SK-N-SH treated with all-trans-retinoic acid at 6 μM for 48 hours (cell line): Measurements from ENCODE around the gene POLG2.

Experiments used
- ATAC-seq: fragments of 200-7000 bp; cut with Tn5 transposase; 3 replicates; pipeline ENCODE4 v1.9.1; 2020; ENCODE audit warnings: mild to moderate bottlenecking, moderate library complexity
- ARNTL ChIP-seq: fragments of 450-650 bp; formaldehyde crosslinking; IDR thresholded peaks from 2 replicates; pipeline ENCODE4 v1.5.0; 2020; ENCODE audit warnings: low read depth, mild to moderate bottlenecking, moderate library complexity, borderline replicate concordance
- BACH2 ChIP-seq: fragments of 250-450 bp; sonication (Bioruptor Pico); IDR thresholded peaks from 2 replicates; pipeline ENCODE4 v1.9.0; 2021; ENCODE audit warnings: mild to moderate bottlenecking, borderline replicate concordance
- CREB5 ChIP-seq: fragments of 250-450 bp; sonication (Bioruptor Pico); IDR thresholded peaks from 2 replicates; pipeline ENCODE4 v1.5.1; 2020; ENCODE audit warnings: low read depth, mild to moderate bottlenecking, moderate library complexity
- CSDC2 ChIP-seq: fragments of 250-450 bp; sonication (Bioruptor Pico); IDR thresholded peaks from 2 replicates; pipeline ENCODE4 v1.5.0; 2020; ENCODE audit warnings: mild to moderate bottlenecking, moderate library complexity
- CSRNP3 ChIP-seq: fragments of 250-450 bp; sonication (Bioruptor Pico); IDR thresholded peaks from 2 replicates; pipeline ENCODE4 v1.5.1; 2021; ENCODE audit warnings: mild to moderate bottlenecking, moderate library complexity
- ESRRG ChIP-seq: fragments of 250-450 bp; sonication (Bioruptor Pico); IDR thresholded peaks from 2 replicates; pipeline ENCODE4 v1.6.1; 2021; ENCODE audit warnings: mild to moderate bottlenecking
- GLIS3 ChIP-seq: fragments of 250-450 bp; sonication (Bioruptor Pico); IDR thresholded peaks from 2 replicates; pipeline ENCODE4 v1.5.0; 2020; ENCODE audit warnings: mild to moderate bottlenecking, moderate library complexity
- ISL1 ChIP-seq: fragments of 250-450 bp; sonication (Bioruptor Pico); IDR thresholded peaks from 2 replicates; pipeline ENCODE4 v2.1.2; 2022; ENCODE audit warnings: mild to moderate bottlenecking, moderate library complexity
- OSR1 ChIP-seq: fragments of 250-450 bp; sonication (Bioruptor Pico); IDR thresholded peaks from 2 replicates; pipeline ENCODE4 v1.8.0; 2022; ENCODE audit warnings: moderate library complexity, mild to moderate bottlenecking, inconsistent platforms
- POU6F1 ChIP-seq: fragments of 250-450 bp; sonication (Bioruptor Pico); IDR thresholded peaks from 2 replicates; pipeline ENCODE4 v1.8.0; 2021; ENCODE audit warnings: low read depth, mild to moderate bottlenecking, moderate library complexity, borderline replicate concordance
- RARB ChIP-seq: fragments of 250-450 bp; sonication (Bioruptor Pico); IDR thresholded peaks from 2 replicates; pipeline ENCODE4 v1.8.0; 2021; ENCODE audit warnings: mild to moderate bottlenecking, moderate library complexity
- SNAI2 ChIP-seq: fragments of 250-450 bp; sonication (Bioruptor Pico); IDR thresholded peaks from 2 replicates; pipeline ENCODE4 v1.5.0; 2020; ENCODE audit warnings: mild to moderate bottlenecking, moderate library complexity
- TCF4 ChIP-seq: fragments of 250-450 bp; sonication (Bioruptor Pico); IDR thresholded peaks from 2 replicates; pipeline ENCODE4 v1.8.0; 2021; ENCODE audit warnings: mild to moderate bottlenecking, moderate library complexity, borderline replicate concordance
- TOX ChIP-seq: fragments of 250-450 bp; sonication (Bioruptor Pico); IDR thresholded peaks from 2 replicates; pipeline ENCODE4 v1.8.0; 2021; ENCODE audit warnings: mild to moderate bottlenecking, moderate library complexity, borderline replicate concordance
- ZC3H10 ChIP-seq: fragments of 250-450 bp; sonication (Bioruptor Pico); IDR thresholded peaks from 2 replicates; pipeline ENCODE4 v1.5.1; 2021; ENCODE audit warnings: mild to moderate bottlenecking, moderate library complexity
- ZFP3 ChIP-seq: fragments of 250-450 bp; sonication (Bioruptor Pico); IDR thresholded peaks from 2 replicates; pipeline ENCODE4 v1.5.0; 2020; ENCODE audit warnings: mild to moderate bottlenecking, moderate library complexity
- ZFP30 ChIP-seq: fragments of 450-650 bp; formaldehyde crosslinking; IDR thresholded peaks from 2 replicates; pipeline ENCODE4 v1.5.0; 2022; ENCODE audit warnings: mild to moderate bottlenecking, moderate library complexity
- ZNF70 ChIP-seq: fragments of 450-650 bp; formaldehyde crosslinking; IDR thresholded peaks from 2 replicates; pipeline ENCODE4 v1.5.0; 2020; ENCODE audit warnings: mild to moderate bottlenecking, moderate library complexity
- ZNF8 ChIP-seq: fragments of 450-650 bp; formaldehyde crosslinking; IDR thresholded peaks from 2 replicates; pipeline ENCODE4 v1.5.0; 2020; ENCODE audit warnings: mild to moderate bottlenecking, moderate library complexity
- TF ChIP-seq, protein P1 (sequence below): fragments of 250-450 bp; sonication (Bioruptor Pico); IDR thresholded peaks from 2 replicates; pipeline ENCODE4 v1.5.0; 2020; ENCODE audit warnings: mild to moderate bottlenecking, moderate library complexity

POLG2 gene

DNA sequence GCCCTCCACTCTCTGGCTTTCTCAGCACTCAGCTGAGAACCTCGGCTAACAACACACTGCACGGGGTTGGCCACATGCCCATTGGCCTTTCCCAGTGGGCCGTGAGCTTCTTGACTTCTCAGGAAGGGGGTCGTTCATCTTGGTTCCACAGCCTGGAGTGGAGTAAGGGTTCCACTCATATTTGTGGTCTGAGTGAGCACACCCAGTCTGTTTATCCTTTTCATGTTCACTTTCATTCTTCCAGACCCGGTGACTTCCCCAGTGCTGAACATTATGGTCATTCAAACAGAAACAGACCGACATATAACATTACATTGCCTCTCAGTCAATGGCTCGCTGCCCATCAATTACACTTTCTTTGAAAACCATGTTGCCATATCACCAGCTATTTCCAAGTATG, 39.7 kb downstream of the POLG2 start (continued):
- TF ChIP-seq CREB5 (CRISPR knock-in tag): no peak
- TF ChIP-seq CSDC2 (CRISPR knock-in tag): no peak
- no peak for TF ChIP-seq ZC3H10 (CRISPR knock-in tag)
- TF ChIP-seq BACH2: no peak
- TF ChIP-seq ARNTL (CRISPR knock-in tag): no peak
- TF ChIP-seq CSRNP3 (CRISPR knock-in tag): no peak
- no peak for TF ChIP-seq ISL1 (CRISPR knock-in tag)
- TF ChIP-seq RARB (CRISPR knock-in tag): no peak
- no peak for TF ChIP-seq TCF4 (CRISPR knock-in tag)
- no peak for TF ChIP-seq GLIS3 (CRISPR knock-in tag)
- no peak for TF ChIP-seq ESRRG (CRISPR knock-in tag)
- TF ChIP-seq, all 23 proteins: peak for 0

- ATAC-seq: no peak
- no peak for TF ChIP-seq SNAI2 (CRISPR knock-in tag)
- TF ChIP-seq ESRRG (CRISPR knock-in tag): no peak
- no peak for TF ChIP-seq ISL1 (CRISPR knock-in tag)
- TF ChIP-seq ARNTL (CRISPR knock-in tag): no peak
- TF ChIP-seq ZFP30 (CRISPR knock-in tag): no peak
- TF ChIP-seq RARB (CRISPR knock-in tag): no peak
These were observed 40.6 kb downstream of the POLG2 start for GRCh38 chr17:64455993-64456885.

DNA sequence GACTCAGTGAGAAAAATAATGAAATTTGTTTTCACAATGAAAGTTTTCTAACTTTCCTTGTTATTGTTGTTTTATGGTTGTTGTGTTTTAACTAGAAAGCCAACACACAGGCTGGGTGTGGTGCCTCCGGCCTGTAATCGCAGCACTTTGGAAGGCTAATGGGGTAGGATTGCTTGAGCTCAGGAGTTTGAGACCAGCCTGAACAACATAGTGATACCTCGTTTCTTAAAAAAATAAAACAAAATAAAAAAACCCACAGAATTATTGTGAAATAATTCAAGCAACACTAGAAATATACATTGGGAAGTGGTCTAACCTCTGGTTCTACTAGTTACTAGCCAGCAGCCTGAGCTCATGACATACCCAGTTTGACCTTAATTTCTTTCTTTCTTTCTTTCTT, 47.3 kb downstream of the POLG2 start:
- TF ChIP-seq ZFP3 (CRISPR knock-in tag): no peak
- no peak for TF ChIP-seq ZNF70
- TF ChIP-seq SNAI2 (CRISPR knock-in tag): no peak
- TF ChIP-seq, protein P1, sequence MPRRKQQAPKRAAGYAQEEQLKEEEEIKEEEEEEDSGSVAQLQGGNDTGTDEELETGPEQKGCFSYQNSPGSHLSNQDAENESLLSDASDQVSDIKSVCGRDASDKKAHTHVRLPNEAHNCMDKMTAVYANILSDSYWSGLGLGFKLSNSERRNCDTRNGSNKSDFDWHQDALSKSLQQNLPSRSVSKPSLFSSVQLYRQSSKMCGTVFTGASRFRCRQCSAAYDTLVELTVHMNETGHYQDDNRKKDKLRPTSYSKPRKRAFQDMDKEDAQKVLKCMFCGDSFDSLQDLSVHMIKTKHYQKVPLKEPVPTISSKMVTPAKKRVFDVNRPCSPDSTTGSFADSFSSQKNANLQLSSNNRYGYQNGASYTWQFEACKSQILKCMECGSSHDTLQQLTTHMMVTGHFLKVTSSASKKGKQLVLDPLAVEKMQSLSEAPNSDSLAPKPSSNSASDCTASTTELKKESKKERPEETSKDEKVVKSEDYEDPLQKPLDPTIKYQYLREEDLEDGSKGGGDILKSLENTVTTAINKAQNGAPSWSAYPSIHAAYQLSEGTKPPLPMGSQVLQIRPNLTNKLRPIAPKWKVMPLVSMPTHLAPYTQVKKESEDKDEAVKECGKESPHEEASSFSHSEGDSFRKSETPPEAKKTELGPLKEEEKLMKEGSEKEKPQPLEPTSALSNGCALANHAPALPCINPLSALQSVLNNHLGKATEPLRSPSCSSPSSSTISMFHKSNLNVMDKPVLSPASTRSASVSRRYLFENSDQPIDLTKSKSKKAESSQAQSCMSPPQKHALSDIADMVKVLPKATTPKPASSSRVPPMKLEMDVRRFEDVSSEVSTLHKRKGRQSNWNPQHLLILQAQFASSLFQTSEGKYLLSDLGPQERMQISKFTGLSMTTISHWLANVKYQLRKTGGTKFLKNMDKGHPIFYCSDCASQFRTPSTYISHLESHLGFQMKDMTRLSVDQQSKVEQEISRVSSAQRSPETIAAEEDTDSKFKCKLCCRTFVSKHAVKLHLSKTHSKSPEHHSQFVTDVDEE: no peak
- TF ChIP-seq ISL1 (CRISPR knock-in tag): no peak
- TF ChIP-seq CSDC2 (CRISPR knock-in tag): no peak
- no peak for ATAC-seq

DNA sequence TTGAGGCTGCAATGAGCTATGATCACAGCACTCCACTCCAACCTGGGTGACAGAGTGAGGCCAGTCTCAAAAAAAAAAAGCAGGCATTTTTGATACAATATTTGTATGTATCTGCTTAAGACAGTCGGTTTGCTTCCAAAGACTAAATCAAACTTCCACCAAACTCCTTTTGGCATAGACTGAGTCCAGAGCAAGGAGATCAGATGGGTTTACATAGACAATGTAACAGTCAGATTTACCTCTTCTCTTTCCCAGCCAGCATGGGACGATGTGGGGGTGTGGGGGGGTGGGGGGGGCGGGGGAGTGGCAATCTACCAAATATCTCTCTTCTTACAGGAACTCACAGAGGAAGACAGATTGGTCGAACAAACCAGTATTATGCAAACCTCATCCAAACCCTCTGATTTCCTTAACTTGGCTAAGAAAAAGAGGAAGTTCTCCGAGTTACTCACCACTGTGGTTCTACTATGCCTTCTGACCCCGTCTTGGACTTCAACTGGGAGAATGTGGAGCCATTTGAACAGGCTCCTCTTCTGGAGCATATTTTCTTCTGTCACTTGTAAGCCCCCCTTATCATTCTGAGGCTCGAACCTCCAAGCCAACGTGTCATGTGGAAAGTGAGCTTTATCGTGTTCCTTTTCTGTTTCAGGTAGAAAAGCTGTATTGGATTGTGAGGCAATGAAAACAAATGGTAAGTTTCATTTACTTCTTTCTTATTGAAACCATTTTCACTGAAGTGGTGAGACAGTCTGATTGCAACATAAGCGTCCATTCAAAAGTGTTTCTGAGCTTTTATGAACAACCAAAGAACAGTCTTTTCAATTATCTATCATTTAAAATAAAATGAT, 48.0 kb downstream of the POLG2 start, which contains the start of gene MILR1:
MILR1 (plus strand) TSS at position 451 of the 848 bp plus-strand sequence; CDS start at position 505, 54 bp downstream.
- TF ChIP-seq OSR1 (CRISPR knock-in tag) (no peak), ZC3H10 (CRISPR knock-in tag) (no peak), TCF4 (CRISPR knock-in tag) (no peak)
- TF ChIP-seq, all 23 proteins: peak for 0
- peak; percentile 92 for ATAC-seq

DNA sequence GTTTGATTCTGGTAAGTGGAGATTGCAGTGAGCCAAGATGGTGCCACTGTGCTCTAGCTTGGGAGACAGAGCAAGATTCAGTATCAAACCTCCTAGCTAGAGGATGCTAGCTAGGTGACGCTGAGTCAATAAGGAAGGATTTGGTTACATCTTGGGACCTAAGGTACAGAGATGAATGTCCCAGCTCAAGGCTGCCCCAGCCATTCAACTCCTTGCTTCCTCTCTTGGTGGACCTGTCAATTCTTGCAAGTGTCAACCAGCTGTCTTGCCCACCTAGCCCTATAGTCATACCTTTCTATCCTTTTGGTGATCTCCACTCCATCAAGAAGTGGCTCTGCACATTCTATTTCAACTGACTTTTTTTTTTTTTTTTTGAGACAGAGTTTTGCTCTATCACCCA, 49.3 kb downstream of the POLG2 start:
- no peak for ATAC-seq
- TF ChIP-seq ZNF70 (no peak), CSDC2 (CRISPR knock-in tag) (no peak), TOX (no peak), GLIS3 (CRISPR knock-in tag) (no peak), ZC3H10 (CRISPR knock-in tag) (no peak), ZNF8 (CRISPR knock-in tag) (no peak), OSR1 (CRISPR knock-in tag) (no peak), ZFP30 (CRISPR knock-in tag) (no peak), TCF4 (CRISPR knock-in tag) (no peak), POU6F1 (CRISPR knock-in tag) (no peak)
- TF ChIP-seq, all 23 proteins: peak for 0
